HFFc6 (cell line): ENCODE measurements around the gene HIRA. TPM values are rescaled to one million over a fixed set of nuclear protein-coding genes. Genes with fewer than 3 reads are reported as not detected.

Experiments
- DNase-seq: peaks from one replicate; pipeline ENCODE4 v3.0.0-alpha.2; 2018
- H3K27ac Mint-ChIP-seq: 2 replicates; pipeline ENCODE4 v1.8.0; 2020; ENCODE audit warnings: mild to moderate bottlenecking, mixed read lengths
- H3K27me3 Mint-ChIP-seq: 2 replicates; pipeline ENCODE4 v1.8.0; 2021; ENCODE audit warnings: mild to moderate bottlenecking, moderate library complexity, mixed read lengths; ENCODE audit not compliant: insufficient read depth
- H3K36me3 Mint-ChIP-seq: 2 replicates; pipeline ENCODE4 v1.8.0; 2021; ENCODE audit warnings: low read depth, mixed read lengths
- H3K4me1 Mint-ChIP-seq: 2 replicates; pipeline ENCODE4 v1.8.0; 2020; ENCODE audit warnings: low read depth, mixed read lengths
- H3K4me3 Mint-ChIP-seq: 2 replicates; pipeline ENCODE4 v1.8.0; 2020; ENCODE audit warnings: mild to moderate bottlenecking, moderate library complexity, mixed read lengths
- H3K9me3 Mint-ChIP-seq: 2 replicates; pipeline ENCODE4 v1.8.0; 2020; ENCODE audit warnings: mild to moderate bottlenecking, mixed read lengths
- CTCF ChIP-seq: fragments of 200-600 bp; sonication (generic); IDR thresholded peaks from 2 replicates; pipeline ENCODE4 v1.5.0; 2021; ENCODE audit warnings: antibody characterized with exemption, mild to moderate bottlenecking
- long read RNA-seq: library from polyadenylated mRNA; unstranded; transcript quantifications from one replicate; pipeline ENCODE4 v2.0.0, GENCODE V29; 2019
- total RNA-seq, 6 experiments: library from RNA; stranded (reverse); fragmentation: NEBNext Ultra II Directional; extraction: Animal tissue kit (Norgen Biotek cat#: 25700); gene quantifications; 2 replicates in 1 of 6; 3 replicates in 5 of 6; pipeline ENCODE4 v1.2.3, GENCODE V29; 2021

The HIRA gene
- 10 to 100 TPM; 26.6 to 30.8 (median 27.4) TPM for total RNA-seq
- long read RNA-seq, partial matches to known transcripts, result 2 of 3 reads
- long read RNA-seq, other reads (novel, unspliced or antisense), result 1 of 3 reads

- Mint-ChIP-seq H3K4me3 (peak within 1 kb of the TSS; percentile 89), H3K27me3 (no peaks in the 10 kb centered on the region), H3K36me3 (peaks cover 25% of the 10 kb centered on the region; the same call in 1 of the 2 replicates), H3K4me1 (peaks cover 45% of the 10 kb centered on the region), H3K27ac (peak within 1 kb of the TSS; percentile 90), H3K9me3 (no peaks in the 10 kb centered on the region)
- TF ChIP-seq CTCF, result no peak
- DNase-seq, result peak; percentile 64
These were observed at the start of gene HIRA for GRCh38 chr22:19431649-19432132. Gene HIRA (minus strand): TSS chr22:19431733. CDS start chr22:19431476, 257 bp downstream.

GRCh38 chr22:19480789-19481188 is 49.3 kb upstream of the HIRA start:
- H3K27me3 Mint-ChIP-seq, result no peaks in the 10 kb centered on the region; the same call in 1 of the 2 replicates
- H3K27ac Mint-ChIP-seq, result no peak overlapping the region
- H3K36me3 Mint-ChIP-seq, result peaks cover 10% of the 10 kb centered on the region; the same call in 1 of the 2 replicates
- no peak for DNase-seq
- peak overlapping the region; percentile 92 for H3K4me3 Mint-ChIP-seq
- peaks cover 63% of the 10 kb centered on the region for H3K4me1 Mint-ChIP-seq
- no peak for TF ChIP-seq CTCF
- H3K9me3 Mint-ChIP-seq, result no peaks in the 10 kb centered on the region

- Mint-ChIP-seq H3K9me3 (no peaks in the 10 kb centered on the region), H3K4me1 (peaks cover 67% of the 10 kb centered on the region), H3K36me3 (peaks cover 10% of the 10 kb centered on the region; the same call in 1 of the 2 replicates), H3K27ac (peak overlapping the region; percentile 100), H3K27me3 (no peaks in the 10 kb centered on the region; the same call in 1 of the 2 replicates), H3K4me3 (peak overlapping the region; percentile 92)
- DNase-seq, result no peak
- no peak for TF ChIP-seq CTCF
These were observed 48.6 kb upstream of the HIRA start for GRCh38 chr22:19480173-19480568.

GRCh38 chr22:19479355-19480172 is 48.0 kb upstream of the HIRA start, which contains the start of gene CDC45:
Gene CDC45 (plus strand): TSS chr22:19479920. CDS start chr22:19479969, 49 bp downstream.
- Mint-ChIP-seq H3K4me1 (peaks cover 62% of the 10 kb centered on the region), H3K27me3 (no peaks in the 10 kb centered on the region; the same call in 1 of the 2 replicates), H3K27ac (peak within 1 kb of the TSS; percentile 100), H3K4me3 (peak within 1 kb of the TSS; percentile 92), H3K9me3 (no peaks in the 10 kb centered on the region), H3K36me3 (peaks cover 5% of the 10 kb centered on the region; the same call in 1 of the 2 replicates)
- DNase-seq, result peak; percentile 98
- no peak for TF ChIP-seq CTCF

- peak within 1 kb of the TSS; percentile 100 for H3K27ac Mint-ChIP-seq
- H3K9me3 Mint-ChIP-seq, result no peaks in the 10 kb centered on the region
- peak; percentile 76 for DNase-seq
- H3K27me3 Mint-ChIP-seq, result no peaks in the 10 kb centered on the region; the same call in 1 of the 2 replicates
- peak within 1 kb of the TSS; percentile 92 for H3K4me3 Mint-ChIP-seq
- no peak for TF ChIP-seq CTCF
- H3K4me1 Mint-ChIP-seq, result peaks cover 57% of the 10 kb centered on the region
- peaks cover 3% of the 10 kb centered on the region; the same call in 1 of the 2 replicates for H3K36me3 Mint-ChIP-seq
These were observed 47.4 kb upstream of the HIRA start, which contains the start of gene UFD1 for GRCh38 chr22:19478901-19479354. Gene UFD1 (minus strand): TSS chr22:19479193. CDS start chr22:19479085, 108 bp downstream.
